HL-60 (cell line): ENCODE data around the gene AIRE.
"Not testable (repeated sequence)": the region's sequence is repeated elsewhere in the genome, so short reads cannot be mapped to it uniquely, and the experiment has no call there.

Experiments
- DNase-seq, 2 experiments: peaks; one replicate each; pipeline ENCODE4 v3.0.0-alpha.2; 2010 to 2020; ENCODE audit warnings: low read depth in 1 of 2, low spot score in 1 of 2
- H3K27ac ChIP-seq: fragments of 250-450 bp; sonication (Bioruptor Pico); replicated peaks from 2 replicates; pipeline ENCODE4 v1.5.1; 2020; ENCODE audit warnings: mild to moderate bottlenecking, moderate library complexity
- H3K27me3 ChIP-seq: fragments of 250-450 bp; sonication (Bioruptor Pico); 2 replicates; pipeline ENCODE4 v1.5.1; 2021; ENCODE audit warnings: mild to moderate bottlenecking, moderate library complexity; ENCODE audit not compliant: insufficient read depth, poor library complexity, severe bottlenecking
- H3K4me3 ChIP-seq: replicated peaks from 2 replicates; pipeline ENCODE4 v1.5.1; 2011; ENCODE audit warnings: mild to moderate bottlenecking, control low read depth, low read length; ENCODE audit not compliant: insufficient read depth
- GABPA ChIP-seq: IDR thresholded peaks from 2 replicates; pipeline ENCODE4 v1.6.1; 2012; ENCODE audit warnings: low read depth
- POLR2AphosphoS5 ChIP-seq: IDR thresholded peaks from 2 replicates; pipeline ENCODE4 v1.6.1; 2012; ENCODE audit warnings: low read depth
- SPI1 ChIP-seq: IDR thresholded peaks from 2 replicates; pipeline ENCODE4 v1.6.1; 2012; ENCODE audit warnings: low read depth, mild to moderate bottlenecking, borderline replicate concordance
- TF ChIP-seq, protein P1 (sequence below): IDR thresholded peaks from one replicate; pipeline ENCODE4 v1.5.1; 2011; ENCODE audit warnings: low read length, control low read depth, inconsistent platforms; ENCODE audit not compliant: insufficient read depth
- TF ChIP-seq, protein P2 (sequence below): IDR thresholded peaks from 2 replicates; pipeline ENCODE4 v1.6.1; 2012; ENCODE audit warnings: low read depth; ENCODE audit not compliant: insufficient replicate concordance

The AIRE gene

DNA sequence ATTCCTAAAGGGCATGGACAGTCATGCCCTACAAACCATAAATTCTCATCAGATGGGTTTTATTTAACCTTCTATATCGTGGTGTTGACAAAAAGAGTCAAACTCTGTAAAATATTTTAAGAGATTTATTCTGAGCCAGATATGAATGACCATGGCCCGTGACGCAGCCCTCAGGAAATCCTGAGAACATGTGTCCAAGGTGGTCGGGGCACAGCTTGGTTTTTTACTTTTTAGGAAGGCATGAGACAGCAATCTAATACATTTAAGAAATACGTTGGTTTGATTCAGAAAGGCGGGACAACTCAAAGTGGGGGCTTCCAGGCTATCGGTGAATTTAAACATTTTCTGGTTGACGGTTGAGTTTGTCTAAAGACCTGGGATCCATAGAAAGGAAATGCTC lies 57.3 kb downstream of the AIRE start:
- H3K27me3 ChIP-seq, H3K4me3 ChIP-seq, DNase-seq, H3K27ac ChIP-seq: not testable (repeated sequence)

DNA sequence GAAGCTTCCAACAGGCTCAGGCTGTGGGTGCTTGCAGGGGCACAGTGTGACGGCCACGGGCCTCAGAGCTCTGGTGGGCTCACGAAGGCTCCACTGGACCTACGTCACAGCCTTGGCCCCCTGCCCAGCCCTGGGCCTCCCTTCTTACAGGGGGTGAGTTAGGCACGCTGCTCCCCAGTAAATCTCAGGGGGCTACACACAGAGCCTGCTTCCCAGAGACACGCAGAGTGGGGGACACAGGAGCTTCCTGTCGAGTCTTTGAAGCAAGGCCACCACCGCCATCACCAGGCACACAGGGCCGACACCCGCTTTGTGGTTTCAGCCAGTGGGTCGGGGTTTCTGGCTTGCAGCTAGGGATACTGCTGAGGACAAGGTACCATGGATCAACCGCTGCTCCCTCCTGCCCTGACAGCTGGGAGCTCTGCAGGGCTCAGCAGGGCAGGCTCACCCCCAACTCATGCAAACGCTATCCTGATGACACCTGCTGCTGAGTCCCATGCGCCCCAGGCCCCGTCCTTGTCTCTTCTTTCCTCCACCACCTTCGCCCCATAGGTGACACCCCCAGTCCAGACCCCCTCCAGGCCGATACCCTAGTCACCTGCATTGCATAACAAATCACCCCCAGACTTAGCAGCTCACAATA lies 59.0 kb downstream of the AIRE start:
- no peak overlapping the region for H3K27ac ChIP-seq
- H3K4me3 ChIP-seq: no peak overlapping the region
- H3K27me3 ChIP-seq: no peaks in the 10 kb centered on the region
- DNase-seq: no peak
- TF ChIP-seq, protein P1, sequence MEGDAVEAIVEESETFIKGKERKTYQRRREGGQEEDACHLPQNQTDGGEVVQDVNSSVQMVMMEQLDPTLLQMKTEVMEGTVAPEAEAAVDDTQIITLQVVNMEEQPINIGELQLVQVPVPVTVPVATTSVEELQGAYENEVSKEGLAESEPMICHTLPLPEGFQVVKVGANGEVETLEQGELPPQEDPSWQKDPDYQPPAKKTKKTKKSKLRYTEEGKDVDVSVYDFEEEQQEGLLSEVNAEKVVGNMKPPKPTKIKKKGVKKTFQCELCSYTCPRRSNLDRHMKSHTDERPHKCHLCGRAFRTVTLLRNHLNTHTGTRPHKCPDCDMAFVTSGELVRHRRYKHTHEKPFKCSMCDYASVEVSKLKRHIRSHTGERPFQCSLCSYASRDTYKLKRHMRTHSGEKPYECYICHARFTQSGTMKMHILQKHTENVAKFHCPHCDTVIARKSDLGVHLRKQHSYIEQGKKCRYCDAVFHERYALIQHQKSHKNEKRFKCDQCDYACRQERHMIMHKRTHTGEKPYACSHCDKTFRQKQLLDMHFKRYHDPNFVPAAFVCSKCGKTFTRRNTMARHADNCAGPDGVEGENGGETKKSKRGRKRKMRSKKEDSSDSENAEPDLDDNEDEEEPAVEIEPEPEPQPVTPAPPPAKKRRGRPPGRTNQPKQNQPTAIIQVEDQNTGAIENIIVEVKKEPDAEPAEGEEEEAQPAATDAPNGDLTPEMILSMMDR: no peak
- TF ChIP-seq, protein P2, sequence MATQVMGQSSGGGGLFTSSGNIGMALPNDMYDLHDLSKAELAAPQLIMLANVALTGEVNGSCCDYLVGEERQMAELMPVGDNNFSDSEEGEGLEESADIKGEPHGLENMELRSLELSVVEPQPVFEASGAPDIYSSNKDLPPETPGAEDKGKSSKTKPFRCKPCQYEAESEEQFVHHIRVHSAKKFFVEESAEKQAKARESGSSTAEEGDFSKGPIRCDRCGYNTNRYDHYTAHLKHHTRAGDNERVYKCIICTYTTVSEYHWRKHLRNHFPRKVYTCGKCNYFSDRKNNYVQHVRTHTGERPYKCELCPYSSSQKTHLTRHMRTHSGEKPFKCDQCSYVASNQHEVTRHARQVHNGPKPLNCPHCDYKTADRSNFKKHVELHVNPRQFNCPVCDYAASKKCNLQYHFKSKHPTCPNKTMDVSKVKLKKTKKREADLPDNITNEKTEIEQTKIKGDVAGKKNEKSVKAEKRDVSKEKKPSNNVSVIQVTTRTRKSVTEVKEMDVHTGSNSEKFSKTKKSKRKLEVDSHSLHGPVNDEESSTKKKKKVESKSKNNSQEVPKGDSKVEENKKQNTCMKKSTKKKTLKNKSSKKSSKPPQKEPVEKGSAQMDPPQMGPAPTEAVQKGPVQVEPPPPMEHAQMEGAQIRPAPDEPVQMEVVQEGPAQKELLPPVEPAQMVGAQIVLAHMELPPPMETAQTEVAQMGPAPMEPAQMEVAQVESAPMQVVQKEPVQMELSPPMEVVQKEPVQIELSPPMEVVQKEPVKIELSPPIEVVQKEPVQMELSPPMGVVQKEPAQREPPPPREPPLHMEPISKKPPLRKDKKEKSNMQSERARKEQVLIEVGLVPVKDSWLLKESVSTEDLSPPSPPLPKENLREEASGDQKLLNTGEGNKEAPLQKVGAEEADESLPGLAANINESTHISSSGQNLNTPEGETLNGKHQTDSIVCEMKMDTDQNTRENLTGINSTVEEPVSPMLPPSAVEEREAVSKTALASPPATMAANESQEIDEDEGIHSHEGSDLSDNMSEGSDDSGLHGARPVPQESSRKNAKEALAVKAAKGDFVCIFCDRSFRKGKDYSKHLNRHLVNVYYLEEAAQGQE: no peak
- TF ChIP-seq SPI1 (no peak), POLR2AphosphoS5 (no peak), GABPA (no peak)

DNA sequence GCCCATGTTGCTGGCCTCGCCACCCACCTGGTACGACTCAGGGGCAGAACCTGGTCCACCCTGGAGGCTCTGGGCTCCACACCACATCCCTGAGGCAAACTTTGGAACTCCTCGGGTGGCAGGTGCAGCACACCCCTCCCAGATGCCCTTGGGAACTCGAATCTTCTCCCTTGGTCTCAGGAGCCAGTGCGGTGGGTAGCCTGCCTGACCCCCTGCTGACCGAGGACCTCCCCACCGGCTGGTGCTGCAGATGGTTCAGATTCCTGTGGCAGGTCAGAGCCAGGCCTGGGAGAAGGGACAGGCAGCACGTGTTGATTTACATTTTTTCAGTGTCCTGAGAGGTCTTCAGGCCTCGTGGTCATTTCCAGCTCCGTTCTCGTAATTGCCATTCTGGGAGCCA lies 59.8 kb downstream of the AIRE start:
- Histone ChIP-seq H3K4me3 (no peak overlapping the region), H3K27me3 (no peaks in the 10 kb centered on the region), H3K27ac (no peak overlapping the region)
- TF ChIP-seq SPI1 (no peak), GABPA (no peak), POLR2AphosphoS5 (no peak)
- TF ChIP-seq, protein P2: no peak
- TF ChIP-seq, protein P1: no peak
- no peak for DNase-seq

DNA sequence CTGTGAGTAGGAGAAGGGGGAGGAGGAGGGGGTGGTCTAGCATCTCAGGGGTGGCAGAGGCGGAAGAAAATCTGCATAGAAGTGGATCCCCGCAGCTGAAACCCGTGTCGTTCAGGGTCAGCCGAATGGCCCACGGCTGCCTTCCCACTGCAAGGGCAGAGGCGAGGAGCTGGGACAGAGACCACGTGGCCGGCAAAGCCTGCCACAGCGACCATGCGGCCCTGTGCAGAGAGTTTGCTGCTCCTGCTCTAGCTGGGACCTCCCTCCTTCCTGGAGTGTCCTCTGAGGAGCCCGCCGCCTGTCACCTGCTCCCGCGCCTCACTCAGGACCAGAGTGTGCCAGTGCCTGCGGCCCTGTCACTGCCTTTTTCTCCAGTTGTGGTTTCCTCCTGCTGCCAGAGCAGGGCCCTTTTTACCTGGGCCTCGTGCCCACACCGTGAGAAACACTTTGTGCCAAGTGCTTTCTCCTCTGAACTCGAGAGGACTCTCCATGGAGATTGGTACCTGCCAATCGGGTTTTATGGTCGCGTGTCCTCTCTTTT lies 62.3 kb downstream of the AIRE start:
- no peak for DNase-seq
- H3K27me3 ChIP-seq: no peaks in the 10 kb centered on the region
- no peak overlapping the region for H3K4me3 ChIP-seq
- TF ChIP-seq GABPA (no peak), POLR2AphosphoS5 (no peak), SPI1 (no peak)
- TF ChIP-seq, protein P1: no peak
- TF ChIP-seq, protein P2: no peak
- H3K27ac ChIP-seq: no peak overlapping the region
